Endothelial cell of umbilical vein (primary cell): ENCODE data around the gene CEACAM5. TPM values are rescaled to one million over a fixed set of nuclear protein-coding genes. Genes with fewer than 3 reads are reported as not detected.

Experiments used
- BruUV-seq: library from RNA; stranded (reverse); fragments of 400-500 nt; replicated peaks from 2 replicates; lab custom pipeline; 2021; lab: Mats Ljungman, UMichigan
- CTCF ChIA-PET: fragments of 300-600, 350-600 bp; sonication (Branson Sonifier 250); formaldehyde crosslinking; loops from one replicate; lab custom pipeline; 2021; ENCODE audit warnings: antibody characterized with exemption, inconsistent platforms; lab: Charles Lee
- POLR2A ChIA-PET: fragments of 300-600, 350-600 bp; sonication (Branson Sonifier 250); formaldehyde crosslinking; loops from one replicate; lab custom pipeline; 2021; ENCODE audit warnings: antibody characterized with exemption, inconsistent platforms; lab: Charles Lee
- DNase-seq: peaks from one replicate; pipeline ENCODE4 v3.0.0-alpha.2; 2011; ENCODE audit warnings: low read depth, low spot score
- FAIRE-seq: peaks from 2 replicates; lab custom pipeline; 2011; peaks lifted over from hg19 to GRCh38; lab: Jason Lieb, UNC
- H2AFZ ChIP-seq: 2 replicates; pipeline ENCODE4 v1.6.0; 2012; ENCODE audit warnings: low read depth, low read length, control low read depth, inconsistent platforms
- H3K27ac ChIP-seq: 2 replicates; pipeline ENCODE4 v1.5.1; 2011; ENCODE audit warnings: low read depth, mild to moderate bottlenecking, control low read depth, low read length, moderate library complexity; ENCODE audit not compliant: insufficient read depth
- H3K27me3 ChIP-seq, 2 experiments: 2 replicates each; pipeline versions ENCODE4 v1.6.0 to v1.6.1; 2011; ENCODE audit warnings: low read length in 2 of 2, mixed read lengths in 1 of 2; ENCODE audit not compliant: control insufficient read depth in 2 of 2, insufficient read depth in 2 of 2
- H3K36me3 ChIP-seq, 2 experiments: 2 replicates in 1 of 2; 3 replicates in 1 of 2; pipeline ENCODE4 v1.5.1; 2011; ENCODE audit warnings: low read length in 2 of 2, mild to moderate bottlenecking in 1 of 2, moderate library complexity in 1 of 2; ENCODE audit not compliant: control insufficient read depth in 2 of 2, insufficient read depth in 2 of 2; ENCODE audit errors: extremely low read depth in 1 of 2
- H3K4me1 ChIP-seq: 3 replicates; pipeline ENCODE4 v1.5.1; 2011; ENCODE audit warnings: mild to moderate bottlenecking, low read length; ENCODE audit not compliant: control insufficient read depth, insufficient read depth; ENCODE audit errors: extremely low read depth
- H3K4me2 ChIP-seq: 2 replicates; pipeline ENCODE4 v1.6.1; 2011; ENCODE audit warnings: low read length, control low read depth, mixed read lengths; ENCODE audit not compliant: insufficient read depth
- H3K4me3 ChIP-seq, 3 experiments: fragments of 200-600 bp in 1 of 3; sonication (generic), shearing (Covaris generic) in 1 of 3; replicated peaks in 1 of 3; 2 replicates each; pipeline ENCODE4 v1.5.1; 2011 to 2016; ENCODE audit warnings: control low read depth in 3 of 3, low read length in 3 of 3, mild to moderate bottlenecking in 2 of 3, inconsistent platforms in 1 of 3, low read depth in 1 of 3, moderate library complexity in 1 of 3; ENCODE audit not compliant: insufficient read depth in 1 of 3
- H3K79me2 ChIP-seq: 2 replicates; pipeline ENCODE4 v1.6.0; 2012; ENCODE audit warnings: low read length, inconsistent platforms; ENCODE audit not compliant: control insufficient read depth, insufficient read depth
- H3K9ac ChIP-seq: replicated peaks from 2 replicates; pipeline ENCODE3; 2011; ENCODE audit warnings: low read length, control low read depth; ENCODE audit not compliant: insufficient read depth; ENCODE audit errors: extremely low read depth
- H3K9me1 ChIP-seq: replicated peaks from 3 replicates; pipeline ENCODE4 v1.6.0; 2011; ENCODE audit warnings: mild to moderate bottlenecking, low read length; ENCODE audit not compliant: control insufficient read depth, insufficient read depth; ENCODE audit errors: extremely low read depth
- H3K9me3 ChIP-seq: replicated peaks from 2 replicates; pipeline ENCODE4 v1.5.1; 2012; ENCODE audit warnings: low read length, inconsistent platforms; ENCODE audit not compliant: control insufficient read depth, insufficient read depth
- H4K20me1 ChIP-seq: replicated peaks from 2 replicates; pipeline ENCODE3; 2011; ENCODE audit warnings: mild to moderate bottlenecking, low read length; ENCODE audit not compliant: control insufficient read depth, insufficient read depth; ENCODE audit errors: extremely low read depth
- CTCF ChIP-seq, 2 donors: IDR thresholded peaks; 1 replicate in 1 of 2; 2 replicates in 1 of 2; pipeline ENCODE4 v1.5.1; 2011; ENCODE audit warnings: low read length in 2 of 2, mild to moderate bottlenecking in 2 of 2, moderate library complexity in 2 of 2, control low read depth in 1 of 2, inconsistent platforms in 1 of 2, low read depth in 1 of 2; ENCODE audit not compliant: insufficient read depth in 1 of 2; ENCODE audit errors: extremely low read depth in 1 of 2
- MAX ChIP-seq: IDR thresholded peaks from 2 replicates; pipeline ENCODE4 v1.6.1; 2011; ENCODE audit not compliant: insufficient read depth, insufficient read length
- dilution Hi-C: fragments of 300-500 bp; cut with MboI; formaldehyde crosslinking; loops from one replicate; pipeline ENCODE4 v1.15.0; 2019; ENCODE audit warnings: low sequenced_read_pairs; ENCODE audit not compliant: extremely low pct_ligation_motif_present
- intact Hi-C: fragments of 100-400 bp; cut with micrococcal nuclease; formaldehyde crosslinking; loops from one replicate; pipeline ENCODE4 v1.10.0; 2022
- polyA plus RNA-seq, 4 experiments: library from polyadenylated mRNA; depleted of rRNA in 3 of 4; stranded (reverse) in 3 of 4; unstranded in 1 of 4; fragments of >200 nt; gene quantifications; 2 replicates each; pipeline versions ENCODE4 v1.2.1 to v1.2.3, GENCODE V29; 2011 to 2012; ENCODE audit warnings: missing spikeins in 1 of 4
- total RNA-seq: library from RNA; stranded (reverse); gene quantifications from 2 replicates; pipeline ENCODE4 v1.2.3, GENCODE V29; 2021

Gene CEACAM5
- total and polyA plus RNA-seq, 2 donors (not counting 3 experiments of a cell fraction or from before 2014, with no cell fraction given), result not detected

- CTCF ChIA-PET, result interaction anchor here (0.6 to 3.3 kb wide), 12 partner anchors 9 to 162 kb away, joined by 3 to 45 read pairs (median 3); no protein-coding TSS in a partner anchor
- peak; percentile 80 for FAIRE-seq
These were observed 17.0 kb upstream of the CEACAM5 start for GRCh38 chr19:41691268-41691970.

More at GRCh38 chr19:41691268-41691970, 17.0 kb upstream of the CEACAM5 start:
- H3K79me2 ChIP-seq, result no peaks in the 10 kb centered on the region
- no peak overlapping the region for H3K9ac ChIP-seq
- no peak overlapping the region for H3K27ac ChIP-seq
- intact Hi-C loops, result loop anchor here (2.0 kb wide), 1 partner anchor 49 kb away; no protein-coding TSS in a partner anchor
- no peaks in the 10 kb centered on the region for H3K4me1 ChIP-seq
- H3K9me3 ChIP-seq, result no peaks in the 10 kb centered on the region
- dilution Hi-C loops, result no loop called here
- H3K27me3 ChIP-seq, result peaks cover 0 to 2% of the 10 kb centered on the region in 2 experiments
- no peaks in the 10 kb centered on the region for H3K9me1 ChIP-seq
- H4K20me1 ChIP-seq, result no peaks in the 10 kb centered on the region
- no peaks in the 10 kb centered on the region for H3K36me3 ChIP-seq
- BruUV-seq, result no TSS peak
- H3K4me3 ChIP-seq, result no peak overlapping the region
- H3K4me2 ChIP-seq, result no peak overlapping the region
- POLR2A ChIA-PET, result no interaction called here
- DNase-seq, result peak; percentile 20
- no peak overlapping the region for H2AFZ ChIP-seq
- peak; percentile 61 to 71 for TF ChIP-seq CTCF (IDR thresholded peaks at IDR 0.05; ENCODE audit: extremely low read depth in 1 of 2, insufficient read depth in 1 of 2, low read depth in 1 of 2, low read length in 2 of 2)
- no peak for TF ChIP-seq MAX
